Measurements from ENCODE around the gene JMJD7.

DNA sequence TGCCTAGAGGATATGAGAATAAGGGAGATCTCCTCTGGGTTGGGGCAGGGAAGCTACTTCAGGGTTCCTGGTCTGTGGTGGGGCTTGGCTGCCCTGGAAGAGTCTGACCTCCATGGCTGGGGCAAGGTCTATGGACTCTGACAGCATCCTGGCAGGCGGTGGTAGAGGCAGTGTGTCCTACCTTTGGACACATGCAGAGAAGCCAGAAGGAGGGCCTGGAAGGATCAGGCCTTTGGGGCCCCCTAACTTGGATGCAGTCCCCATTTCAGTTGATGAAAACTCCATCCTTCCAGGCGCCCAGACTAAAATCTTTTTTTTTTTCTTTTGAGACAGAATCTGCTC is 55.6 kb downstream of the JMJD7 start:
- TF ChIP-seq, protein P1, sequence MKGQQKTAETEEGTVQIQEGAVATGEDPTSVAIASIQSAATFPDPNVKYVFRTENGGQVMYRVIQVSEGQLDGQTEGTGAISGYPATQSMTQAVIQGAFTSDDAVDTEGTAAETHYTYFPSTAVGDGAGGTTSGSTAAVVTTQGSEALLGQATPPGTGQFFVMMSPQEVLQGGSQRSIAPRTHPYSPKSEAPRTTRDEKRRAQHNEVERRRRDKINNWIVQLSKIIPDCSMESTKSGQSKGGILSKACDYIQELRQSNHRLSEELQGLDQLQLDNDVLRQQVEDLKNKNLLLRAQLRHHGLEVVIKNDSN (CRISPR knock-in tag; IDR thresholded peaks at IDR 0.05): no peak
- TF ChIP-seq YY1 (IDR thresholded peaks at IDR 0.05; ENCODE audit: borderline replicate concordance in 1 of 3, control insufficient read depth in 1 of 3, extremely low read depth in 1 of 3, insufficient read depth in 3 of 3, insufficient read length in 1 of 3, insufficient replicate concordance in 2 of 3, low read depth in 1 of 3, low read length in 2 of 3): no peak
- TF ChIP-seq CREB1 (IDR thresholded peaks at IDR 0.05): no peak
- TF ChIP-seq CREB1 (CRISPR knock-in tag; IDR thresholded peaks at IDR 0.05): no peak
- TF ChIP-seq FOXM1 (IDR thresholded peaks at IDR 0.05; ENCODE audit: low read depth): no peak
- TF ChIP-seq FOXM1 (CRISPR knock-in tag; IDR thresholded peaks at IDR 0.05; ENCODE audit: low read depth): no peak
- TF ChIP-seq, protein P2, sequence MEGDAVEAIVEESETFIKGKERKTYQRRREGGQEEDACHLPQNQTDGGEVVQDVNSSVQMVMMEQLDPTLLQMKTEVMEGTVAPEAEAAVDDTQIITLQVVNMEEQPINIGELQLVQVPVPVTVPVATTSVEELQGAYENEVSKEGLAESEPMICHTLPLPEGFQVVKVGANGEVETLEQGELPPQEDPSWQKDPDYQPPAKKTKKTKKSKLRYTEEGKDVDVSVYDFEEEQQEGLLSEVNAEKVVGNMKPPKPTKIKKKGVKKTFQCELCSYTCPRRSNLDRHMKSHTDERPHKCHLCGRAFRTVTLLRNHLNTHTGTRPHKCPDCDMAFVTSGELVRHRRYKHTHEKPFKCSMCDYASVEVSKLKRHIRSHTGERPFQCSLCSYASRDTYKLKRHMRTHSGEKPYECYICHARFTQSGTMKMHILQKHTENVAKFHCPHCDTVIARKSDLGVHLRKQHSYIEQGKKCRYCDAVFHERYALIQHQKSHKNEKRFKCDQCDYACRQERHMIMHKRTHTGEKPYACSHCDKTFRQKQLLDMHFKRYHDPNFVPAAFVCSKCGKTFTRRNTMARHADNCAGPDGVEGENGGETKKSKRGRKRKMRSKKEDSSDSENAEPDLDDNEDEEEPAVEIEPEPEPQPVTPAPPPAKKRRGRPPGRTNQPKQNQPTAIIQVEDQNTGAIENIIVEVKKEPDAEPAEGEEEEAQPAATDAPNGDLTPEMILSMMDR (IDR thresholded peaks at IDR 0.05 in 2 of 3, conservative IDR thresholded peaks at IDR 0.05 in 1 of 3; ENCODE audit: insufficient read depth in 2 of 3, low read depth in 1 of 3, low read length in 3 of 3): no peak
